ENCODE data around the gene PNPLA7. TPM values are rescaled to one million over a fixed set of nuclear protein-coding genes. Genes with fewer than 3 reads are reported as not detected.

PNPLA7 gene
- total RNA-seq, 4 donors from 2014 or later = 16.0 to 95.4 (median 24.9) TPM

DNA sequence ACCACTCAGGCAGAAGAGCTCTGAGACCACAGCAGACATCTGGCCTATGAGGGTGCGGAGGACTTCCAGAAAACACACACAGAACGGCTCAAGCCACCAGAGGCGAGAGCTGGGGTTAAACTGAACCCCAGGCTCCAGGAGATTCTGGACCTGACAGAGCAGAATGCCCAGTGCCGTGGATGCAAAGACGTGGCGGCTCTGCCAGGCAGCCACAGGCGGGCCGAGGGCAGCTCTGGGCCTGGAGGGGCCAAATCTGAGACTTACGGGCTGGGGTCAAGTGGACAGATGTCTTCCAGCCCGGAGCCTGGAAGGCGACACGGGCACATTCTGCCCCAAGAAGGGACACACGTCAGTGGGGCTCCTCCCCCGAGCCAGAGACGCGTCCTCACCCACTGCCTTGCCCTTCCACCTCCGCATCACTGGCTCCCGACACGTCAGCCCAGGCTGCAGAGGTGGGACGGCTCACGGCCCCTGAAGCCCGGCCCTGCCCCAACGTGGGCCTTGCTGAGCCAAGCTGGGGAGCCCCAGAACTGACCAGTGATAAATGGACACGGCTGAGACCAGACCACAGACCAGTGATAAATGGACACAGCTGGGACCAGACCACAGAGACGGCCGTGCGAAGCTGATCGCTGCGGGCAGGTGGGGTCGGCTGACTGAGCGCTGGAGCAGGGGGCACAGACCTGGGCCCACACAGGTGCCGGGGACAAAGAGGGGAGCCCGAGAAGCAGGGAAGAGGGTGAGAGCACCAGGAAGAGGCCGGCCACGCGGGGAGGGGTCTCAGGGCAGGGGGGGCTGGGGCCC, 50.1 kb downstream of the PNPLA7 start:
- in situ Hi-C loops (cut with MboI; ENCODE audit: low pct_ligation_motif_present in 1 of 4, low pct_unique_long_range_greater_than_20kb in 1 of 4, low sequenced_read_pairs in 3 of 4) = no loop called here
- no peak overlapping the region for H3K4me3 ChIP-seq
- TF ChIP-seq POLR2AphosphoS5 (IDR thresholded peaks at IDR 0.05) (no peak), CTCF (IDR thresholded peaks at IDR 0.05) (no peak), EP300 (IDR thresholded peaks at IDR 0.05; ENCODE audit: low read depth) (no peak)
- H3K36me3 ChIP-seq = no peaks in the 10 kb centered on the region
- no peaks in the 10 kb centered on the region for H3K27me3 ChIP-seq
- no peak for DNase-seq
- WGBS, 2 donors (ENCODE audit: low coverage in 1 of 2) = 94 to 100% methylated on average over 1 to 36 of the region's 36 CpGs
- no peaks in the 10 kb centered on the region for H3K9me3 ChIP-seq
- no peak overlapping the region for H3K27ac ChIP-seq
- intact Hi-C loops (cut with DNase I; ENCODE audit: low total_unique reads) = no loop called here
- H3K4me1 ChIP-seq = no peaks in the 10 kb centered on the region

GRCh38 chr9:137499416-137499815, 50.8 kb downstream of the PNPLA7 start:
- no peak overlapping the region for H3K27ac ChIP-seq
- in situ Hi-C loops (cut with MboI; ENCODE audit: low pct_ligation_motif_present in 1 of 4, low pct_unique_long_range_greater_than_20kb in 1 of 4, low sequenced_read_pairs in 3 of 4) (no loop called here), intact Hi-C loops (cut with DNase I; ENCODE audit: low total_unique reads) (no loop called here)
- no peak for DNase-seq
- no peaks in the 10 kb centered on the region for H3K27me3 ChIP-seq
- peaks cover 0 to under 1% (median 0%) of the 10 kb centered on the region in 4 donors for H3K4me1 ChIP-seq
- no peak overlapping the region for H3K4me3 ChIP-seq
- WGBS, 2 donors (ENCODE audit: low coverage in 1 of 2) = 92% methylated on average over 13 of the region's 16 CpGs; no CpG with 5 or more reads in 1 of the 2 donors
- no peaks in the 10 kb centered on the region for H3K36me3 ChIP-seq
- TF ChIP-seq EP300 (IDR thresholded peaks at IDR 0.05; ENCODE audit: low read depth) = no peak
- TF ChIP-seq POLR2AphosphoS5 (IDR thresholded peaks at IDR 0.05) = no peak
- no peak for TF ChIP-seq POLR2A (IDR thresholded peaks at IDR 0.05)
- TF ChIP-seq CTCF (IDR thresholded peaks at IDR 0.05) = no peak
- no peaks in the 10 kb centered on the region for H3K9me3 ChIP-seq

DNA sequence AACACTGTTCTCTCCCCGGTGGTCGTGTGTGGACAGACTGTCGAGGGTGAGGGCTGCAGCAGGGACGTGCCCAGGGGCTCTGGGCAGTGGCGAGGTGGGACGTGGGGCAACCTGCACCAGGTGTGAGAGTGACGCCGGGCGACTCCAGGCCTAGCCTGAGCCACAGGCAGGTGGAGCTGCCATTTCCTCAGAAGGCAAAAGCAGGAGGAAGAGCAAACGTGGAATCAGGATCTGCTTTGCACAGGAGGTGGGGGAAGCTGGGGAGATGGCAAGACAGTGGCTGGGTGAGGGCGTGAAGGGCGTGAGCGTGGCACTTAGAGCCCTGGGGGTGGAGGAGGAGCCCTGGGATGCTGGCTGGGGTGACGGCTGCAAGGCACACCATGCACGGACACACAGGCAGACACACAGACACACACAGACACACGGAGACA, 51.5 kb downstream of the PNPLA7 start:
- Histone ChIP-seq H3K27me3 (no peaks in the 10 kb centered on the region), H3K4me3 (no peak overlapping the region), H3K9me3 (no peaks in the 10 kb centered on the region), H3K4me1 (peaks cover 0 to 8% (median 5%) of the 10 kb centered on the region in 4 donors), H3K36me3 (no peaks in the 10 kb centered on the region), H3K27ac (no peak overlapping the region)
- DNase-seq = no peak
- intact Hi-C loops (cut with DNase I; ENCODE audit: low total_unique reads) (no loop called here), in situ Hi-C loops (cut with MboI; ENCODE audit: low pct_ligation_motif_present in 1 of 4, low pct_unique_long_range_greater_than_20kb in 1 of 4, low sequenced_read_pairs in 3 of 4) (no loop called here)
- no peak for TF ChIP-seq EP300 (IDR thresholded peaks at IDR 0.05; ENCODE audit: low read depth)
- TF ChIP-seq POLR2AphosphoS5 (IDR thresholded peaks at IDR 0.05) = no peak
- no peak for TF ChIP-seq POLR2A (IDR thresholded peaks at IDR 0.05)
- no peak for TF ChIP-seq CTCF (IDR thresholded peaks at IDR 0.05)
- 91% methylated on average over 16 of the region's 16 CpGs; no CpG with 5 or more reads in 1 of the 2 donors for WGBS, 2 donors (ENCODE audit: low coverage in 1 of 2)

- DNase-seq = no peak
- no peak overlapping the region for H3K27ac ChIP-seq
- in situ Hi-C loops (cut with MboI; ENCODE audit: low pct_ligation_motif_present in 1 of 4, low pct_unique_long_range_greater_than_20kb in 1 of 4, low sequenced_read_pairs in 3 of 4) = no loop called here
Measured at GRCh38 chr9:137497921-137498719, 52.1 kb downstream of the PNPLA7 start.

More at GRCh38 chr9:137497921-137498719, 52.1 kb downstream of the PNPLA7 start:
- 92% methylated on average over 22 of the region's 36 CpGs; no CpG with 5 or more reads in 1 of the 2 donors for WGBS, 2 donors (ENCODE audit: low coverage in 1 of 2)
- Histone ChIP-seq H3K4me3 (no peak overlapping the region), H3K9me3 (no peaks in the 10 kb centered on the region), H3K4me1 (peaks cover 0 to 10% (median 9%) of the 10 kb centered on the region in 4 donors), H3K36me3 (no peaks in the 10 kb centered on the region), H3K27me3 (no peaks in the 10 kb centered on the region)
- intact Hi-C loops (cut with DNase I; ENCODE audit: low total_unique reads) = no loop called here
- TF ChIP-seq POLR2A (IDR thresholded peaks at IDR 0.05) (no peak), POLR2AphosphoS5 (IDR thresholded peaks at IDR 0.05) (no peak), EP300 (IDR thresholded peaks at IDR 0.05; ENCODE audit: low read depth) (no peak), CTCF (IDR thresholded peaks at IDR 0.05) (no peak)

Measured in transverse colon (tissue), 4 donors.